Mucosa of gallbladder (tissue), 1 donor: ENCODE data around the gene ADAMTS3. TPM values are rescaled to one million over a fixed set of nuclear protein-coding genes. Genes with fewer than 3 reads are reported as not detected.

Experiments used
- DNase-seq: peaks from one replicate; pipeline ENCODE4 v3.0.0-alpha.2; 2020; ENCODE audit warnings: low spot score
- total RNA-seq: library from RNA; stranded (reverse); gene quantifications from one replicate; pipeline ENCODE4 v1.2.1, GENCODE V29; 2021
- donor health status: DM: no; HTN: no; CAD: no.

ADAMTS3 gene
- total RNA-seq, 1 donor from 2014 or later: 0.40 TPM

- DNase-seq: no peak
Observed at GRCh38 chr4:72301759-72302158, 267.3 kb downstream of the ADAMTS3 start.

GRCh38 chr4:72300126-72300525 lies 268.9 kb downstream of the ADAMTS3 start:
- DNase-seq: no peak

GRCh38 chr4:72295966-72296557 lies 273.0 kb downstream of the ADAMTS3 start:
- no peak for DNase-seq

GRCh38 chr4:72290737-72291136 lies 278.3 kb downstream of the ADAMTS3 start:
- DNase-seq: no peak

GRCh38 chr4:72286910-72287309 lies 282.1 kb downstream of the ADAMTS3 start:
- no peak for DNase-seq

GRCh38 chr4:72286185-72286584 lies 282.8 kb downstream of the ADAMTS3 start:
- no peak for DNase-seq

DNA sequence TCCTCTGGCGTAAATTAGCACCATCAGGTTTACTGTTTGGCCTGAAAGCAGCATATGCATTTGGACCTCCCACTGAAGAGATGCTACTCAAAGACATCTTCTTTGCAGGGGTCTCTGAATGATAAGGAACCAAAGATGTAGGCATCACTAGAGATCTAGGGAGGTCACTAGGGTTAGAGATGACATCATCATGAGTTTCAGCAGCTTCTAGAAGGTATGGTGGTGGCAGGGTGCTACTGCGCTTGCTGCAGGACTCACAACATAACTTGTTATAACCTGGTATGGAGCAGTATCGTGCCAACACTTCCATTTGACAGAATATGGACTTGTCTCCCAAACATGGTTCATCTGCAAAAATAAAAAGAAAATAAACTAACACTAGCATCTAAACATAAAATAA lies 285.7 kb downstream of the ADAMTS3 start:
- no peak for DNase-seq

DNA sequence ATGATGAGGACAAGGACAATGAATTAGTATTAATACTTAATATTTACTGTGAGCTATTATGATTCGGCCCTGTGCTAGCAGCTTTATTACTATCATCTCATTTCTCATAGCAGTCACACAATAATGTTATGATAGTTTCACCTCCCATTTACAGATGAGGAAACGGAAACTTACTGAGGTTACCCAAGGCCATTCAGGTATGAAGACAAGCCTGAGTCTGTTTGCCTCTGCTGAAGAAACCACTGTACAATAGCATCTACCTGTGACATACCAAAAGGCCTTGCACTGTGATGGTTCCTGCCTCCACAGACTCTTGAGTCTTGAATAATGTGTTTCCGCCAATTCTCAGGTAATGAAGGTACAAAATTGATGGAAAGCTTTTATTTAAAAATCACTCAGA lies 288.8 kb downstream of the ADAMTS3 start:
- DNase-seq: no peak

DNA sequence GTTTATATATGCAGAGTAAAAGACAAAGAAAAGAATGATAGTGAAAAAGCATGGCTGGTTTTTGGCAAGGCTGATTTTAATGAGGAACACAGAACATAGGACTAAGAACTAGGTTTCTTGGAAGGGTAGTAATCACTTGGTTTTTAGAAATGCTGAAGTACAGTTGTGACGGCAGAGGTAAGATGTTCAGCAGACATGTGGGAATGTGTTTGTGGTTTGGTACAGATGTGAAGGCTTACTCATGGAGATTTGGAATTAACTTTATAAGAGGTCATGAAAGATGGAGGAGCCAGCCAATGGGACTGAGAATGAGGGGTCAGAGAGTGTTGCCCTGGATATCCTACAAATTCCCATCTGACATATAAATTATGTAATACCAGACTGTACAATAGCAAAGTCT lies 293.6 kb downstream of the ADAMTS3 start:
- DNase-seq: no peak

DNA sequence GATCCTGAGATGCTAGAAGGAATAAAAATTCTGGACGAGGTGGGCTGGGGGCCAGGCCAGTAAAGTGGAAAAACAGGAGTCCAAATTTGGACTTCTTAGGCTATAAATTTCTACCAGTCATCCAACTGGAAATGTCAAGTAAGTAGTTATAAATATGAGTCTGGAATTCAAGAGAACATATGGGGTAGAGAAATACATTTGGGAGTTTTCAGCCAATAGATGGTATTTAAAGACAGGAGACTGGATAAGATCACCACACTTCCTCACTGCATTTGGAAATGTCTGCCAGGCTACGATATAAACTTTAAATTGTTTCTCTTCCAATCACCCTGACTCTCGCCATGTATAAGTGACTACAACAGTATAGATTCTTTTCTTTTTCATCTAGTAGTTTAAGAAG lies 294.8 kb downstream of the ADAMTS3 start:
- DNase-seq: no peak

DNA sequence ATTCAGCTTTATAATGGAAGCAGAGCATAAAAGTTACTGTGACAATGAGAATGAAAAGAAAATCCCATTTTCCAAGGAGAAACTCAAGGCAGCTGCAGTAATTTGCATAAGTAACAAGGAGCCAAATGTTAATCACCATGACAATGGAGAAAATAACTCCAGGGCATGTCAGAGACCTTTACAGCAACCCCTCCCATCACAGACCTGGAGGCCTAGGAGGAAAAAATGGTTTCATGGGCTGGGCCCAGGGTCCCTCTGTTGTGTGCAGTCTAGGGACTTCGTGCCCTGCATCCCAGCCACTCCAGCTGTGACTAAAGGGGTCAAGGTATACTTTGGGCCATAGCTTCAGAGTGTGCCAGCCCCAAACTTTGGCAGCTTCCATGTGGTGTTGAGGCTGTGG lies 313.8 kb downstream of the ADAMTS3 start:
- DNase-seq: no peak

DNA sequence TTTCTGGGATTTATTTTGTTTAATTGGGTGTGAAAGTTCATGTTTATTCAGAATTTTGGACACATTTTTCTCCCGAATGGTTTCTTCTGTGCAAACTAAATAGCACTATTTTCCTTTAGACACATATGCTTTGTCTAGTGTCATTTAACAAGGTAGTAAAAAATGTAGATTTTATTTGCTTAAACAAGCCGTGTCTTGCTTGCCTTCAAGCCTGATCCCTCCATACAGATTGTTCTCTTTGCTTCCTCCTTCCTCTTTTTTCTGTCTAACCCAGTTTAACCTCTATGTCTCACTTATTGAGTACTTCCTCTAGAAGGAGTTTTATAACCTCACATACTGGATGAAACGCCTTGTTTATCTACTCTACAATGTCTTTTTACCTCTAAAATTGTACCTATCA lies 325.4 kb downstream of the ADAMTS3 start:
- no peak for DNase-seq

DNA sequence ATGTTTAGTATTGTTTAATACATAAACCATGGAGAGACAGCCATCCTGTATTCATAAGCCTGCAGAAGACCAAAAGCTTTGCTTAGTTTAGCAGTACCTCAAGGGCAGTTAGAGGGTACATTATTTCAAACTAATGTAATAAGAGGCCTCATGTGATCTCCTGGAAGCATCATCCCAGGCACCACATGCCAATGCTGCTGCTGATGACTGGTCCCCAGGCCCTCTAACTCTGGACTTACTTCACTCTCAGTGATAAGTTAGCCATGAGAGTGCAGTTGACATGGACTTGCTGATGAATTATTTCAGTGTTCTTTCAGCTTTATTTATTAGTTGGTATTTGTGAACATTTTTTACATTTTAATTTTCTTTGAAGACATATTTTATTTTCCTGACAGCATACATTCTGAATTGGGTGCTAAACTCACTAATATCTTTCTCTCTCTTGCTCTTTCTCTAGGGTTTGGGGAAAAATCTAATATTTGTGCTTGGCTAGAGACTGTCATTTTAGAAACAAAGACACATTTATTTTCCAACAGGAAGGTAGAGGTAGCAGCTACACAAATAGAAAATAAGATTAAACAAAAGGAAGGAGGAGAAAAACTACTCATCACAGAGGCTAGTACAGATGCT lies 329.4 kb downstream of the ADAMTS3 start:
- DNase-seq: no peak
